Pancreas (tissue), 10 donors: ENCODE data around the gene EGFLAM. TPM values are rescaled to one million over a fixed set of nuclear protein-coding genes. Genes with fewer than 3 reads are reported as not detected.

Experiments
- ATAC-seq, 4 donors: fragments of 200-7000 bp; cut with Tn5 transposase; one replicate each; pipeline versions ENCODE4 v1.8.0 to v1.9.1; 2020; ENCODE audit warnings: mild to moderate bottlenecking in 4 of 4, moderate library complexity in 4 of 4
- DNase-seq, 6 donors: peaks; one replicate each; pipeline ENCODE4 v3.0.0-alpha.2; 2020
- FAIRE-seq: peaks from 2 replicates; lab custom pipeline; 2012; peaks lifted over from hg19 to GRCh38; lab: Jason Lieb, UNC
- H3K27ac ChIP-seq, 4 donors: fragments of 200-600 bp; sonication (generic); 1 replicate in 3 of 4; 2 replicates in 1 of 4; pipeline versions ENCODE4 v1.5.0 to v1.8.0; 2020
- H3K27me3 ChIP-seq, 4 donors: fragments of 200-600 bp; one replicate each; pipeline ENCODE4 v1.8.0; 2021
- H3K36me3 ChIP-seq, 3 donors: fragments of 200-600 bp; sonication (generic) in 1 of 3; one replicate each; pipeline versions ENCODE4 v1.5.0 to v1.8.0; 2020 to 2021
- H3K4me1 ChIP-seq, 3 donors: fragments of 200-600 bp; one replicate each; pipeline ENCODE4 v1.8.0; 2021
- H3K4me3 ChIP-seq, 4 donors: fragments of 200-600 bp; sonication (generic) in 2 of 4; one replicate each; pipeline versions ENCODE4 v1.5.0 to v1.8.0; 2020 to 2021
- H3K9me3 ChIP-seq, 4 donors: fragments of 200-600 bp; one replicate each; pipeline ENCODE4 v1.8.0; 2021
- CTCF ChIP-seq, 4 donors: fragments of 200-600 bp; sonication (generic) in 3 of 4; IDR thresholded peaks; one replicate each; pipeline versions ENCODE4 v1.5.0 to v1.8.0; 2021; ENCODE audit warnings: antibody characterized with exemption in 4 of 4
- WGBS, 2 donors: extraction: QIAGEN DNeasy Blood & Tissue Kit; methylation state at CpG; one replicate each; pipeline ENCODE4 v1.1.7; 2013; 5-methylcytosine and 5-hydroxymethylcytosine counted together
- intact Hi-C, 3 donors: fragments of 100-400 bp; cut with DNase I; formaldehyde crosslinking; loops; one replicate each; pipeline versions ENCODE4 v1.11.1 to v1.14.2; 2022
- polyA plus RNA-seq, 2 donors: library from polyadenylated mRNA; stranded (reverse); fragments of 200-250 nt; gene quantifications; one replicate each; pipeline ENCODE4 v1.2.3, GENCODE V29; 2013
- total RNA-seq, 6 donors: library from RNA; stranded (reverse); fragmentation: NEBNext Ultra II Directional in 4 of 6; extraction: Animal tissue kit (Norgen Biotek cat#: 25700) in 4 of 6; gene quantifications; one replicate each; pipeline versions ENCODE4 v1.2.1 to v1.2.4, GENCODE V29; 2021 to 2023
- donor health status: healthy with polysubstance abuse.
- donor health status: DM: no; HTN: no; CAD: no; lungs with moderate emphysema.
- donor health status: DM: no; HTN: no; CAD: no.
- donor health status: control.
- donor health status: control.
- donor health status: Bipolar disorder and iron deficiency.
- donor health status: DM: yes; HTN: yes; CAD: no.
- donor health status: DM: no; HTN: no; CAD: no.
- donor health status: DM: no; HTN: no; CAD: no.
- donor health status: DM: yes; HTN: yes; CAD: no.

EGFLAM gene
- total and polyA plus RNA-seq, 8 donors, result 0.73 to 2.4 (median 1.1) TPM

- no peaks in the 10 kb centered on the region for H3K9me3 ChIP-seq
- DNase-seq (no peak), ATAC-seq (no peak), FAIRE-seq (no peak)
- H3K27me3 ChIP-seq, result peaks cover 0 to 4% (median under 1%) of the 10 kb centered on the region in 4 donors
- no peak for TF ChIP-seq CTCF (IDR thresholded peaks at IDR 0.05)
- no peaks in the 10 kb centered on the region for H3K36me3 ChIP-seq
- intact Hi-C loops, result no loop called here
- H3K27ac ChIP-seq, result no peak overlapping the region
- no peak overlapping the region for H3K4me3 ChIP-seq
- H3K4me1 ChIP-seq, result no peaks in the 10 kb centered on the region
Observed at GRCh38 chr5:38212307-38212706, 46.1 kb upstream of the EGFLAM start.

- Histone ChIP-seq H3K4me1 (no peaks in the 10 kb centered on the region), H3K27me3 (no peaks in the 10 kb centered on the region), H3K9me3 (no peaks in the 10 kb centered on the region), H3K27ac (no peak overlapping the region), H3K4me3 (no peak overlapping the region), H3K36me3 (no peaks in the 10 kb centered on the region)
- FAIRE-seq (no peak), ATAC-seq (no peak), DNase-seq (no peak)
- no peak for TF ChIP-seq CTCF (IDR thresholded peaks at IDR 0.05)
- intact Hi-C loops, result no loop called here
- WGBS, 2 donors, result 79 to 91% methylated on average over 7 of the region's 7 CpGs
Observed at GRCh38 chr5:38226091-38226490, 32.3 kb upstream of the EGFLAM start.

DNA sequence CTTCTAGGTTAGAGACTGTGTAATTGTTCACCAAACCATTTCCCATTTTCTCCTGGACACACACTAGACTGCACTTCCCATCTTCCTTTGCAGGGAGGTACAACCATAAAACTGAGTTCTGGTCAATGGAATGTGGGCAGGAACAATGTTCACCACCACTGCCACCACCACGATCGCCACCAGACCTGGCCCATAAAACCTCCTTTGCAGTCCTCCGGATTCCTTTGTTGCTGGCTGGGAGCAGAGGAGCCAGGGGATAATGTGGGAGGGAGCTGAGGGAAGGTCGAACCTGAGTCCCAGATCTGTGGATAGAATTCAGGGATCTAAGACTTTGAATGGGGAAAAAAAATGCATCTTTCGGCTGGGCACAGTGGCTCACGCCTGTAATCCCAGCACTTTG is 29.4 kb upstream of the EGFLAM start:
- Histone ChIP-seq H3K4me1 (no peaks in the 10 kb centered on the region), H3K36me3 (no peaks in the 10 kb centered on the region), H3K27ac (no peak overlapping the region), H3K4me3 (no peak overlapping the region), H3K27me3 (no peaks in the 10 kb centered on the region), H3K9me3 (no peaks in the 10 kb centered on the region)
- FAIRE-seq (no peak), ATAC-seq (no peak), DNase-seq (no peak)
- no peak for TF ChIP-seq CTCF (IDR thresholded peaks at IDR 0.05)
- intact Hi-C loops, result no loop called here
- WGBS, 2 donors, result 57 to 80% methylated on average over 6 of the region's 6 CpGs

DNA sequence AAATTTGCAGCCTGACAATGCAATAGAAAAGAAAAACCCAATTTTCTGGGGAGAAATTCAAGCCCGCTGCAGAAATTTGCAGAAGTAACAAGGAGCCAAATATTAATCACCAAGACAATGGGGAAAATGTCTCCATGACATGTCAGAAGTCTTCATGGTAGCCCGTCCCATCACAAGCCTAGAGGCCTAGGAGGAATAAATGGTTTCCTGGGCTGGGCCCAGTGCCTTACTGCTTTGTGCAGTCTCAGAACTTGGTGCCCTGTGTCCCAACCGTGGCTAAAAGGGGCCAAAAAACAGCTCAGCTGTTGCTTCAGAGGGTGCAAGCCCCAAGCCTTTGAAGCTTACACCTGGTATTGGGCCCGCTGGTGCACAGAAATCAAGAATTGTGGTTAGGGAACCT is 23.6 kb upstream of the EGFLAM start:
- TF ChIP-seq CTCF (IDR thresholded peaks at IDR 0.05), result no peak
- no peak overlapping the region for H3K27ac ChIP-seq
- H3K9me3 ChIP-seq, result no peaks in the 10 kb centered on the region
- intact Hi-C loops, result no loop called here
- WGBS, 2 donors, result 67 to 79% methylated on average over 4 of the region's 4 CpGs
- H3K27me3 ChIP-seq, result no peaks in the 10 kb centered on the region
- no peaks in the 10 kb centered on the region for H3K36me3 ChIP-seq
- no peaks in the 10 kb centered on the region for H3K4me1 ChIP-seq
- ATAC-seq, result no peak
- no peak for FAIRE-seq
- no peak overlapping the region for H3K4me3 ChIP-seq
- DNase-seq, result no peak

DNA sequence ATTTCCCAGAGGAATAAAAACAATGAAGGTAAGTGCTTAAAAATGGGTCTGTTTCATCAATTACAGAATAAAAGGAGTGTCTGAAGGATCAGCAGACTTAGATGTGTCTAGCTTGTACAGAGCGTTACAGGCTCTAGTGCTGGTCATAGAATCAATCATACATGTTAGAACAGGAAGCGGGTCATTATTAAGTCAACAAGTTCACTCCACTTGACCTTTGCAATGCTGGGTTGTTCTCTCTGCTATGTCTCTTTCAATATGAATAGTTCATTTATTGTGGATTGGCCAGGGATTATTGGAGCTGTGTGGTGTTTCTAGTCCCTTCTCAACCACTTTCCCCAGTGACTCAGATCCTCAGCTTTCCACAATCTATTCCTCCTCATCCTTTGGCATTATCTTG is 20.7 kb upstream of the EGFLAM start:
- Histone ChIP-seq H3K4me1 (no peaks in the 10 kb centered on the region), H3K4me3 (no peak overlapping the region), H3K27me3 (no peaks in the 10 kb centered on the region), H3K27ac (no peak overlapping the region), H3K9me3 (no peaks in the 10 kb centered on the region), H3K36me3 (no peaks in the 10 kb centered on the region)
- no peak for TF ChIP-seq CTCF (IDR thresholded peaks at IDR 0.05)
- DNase-seq, result no peak
- intact Hi-C loops, result no loop called here
- 16 to 18% methylated on average over 2 of the region's 2 CpGs for WGBS, 2 donors
- FAIRE-seq, result no peak
- ATAC-seq, result no peak
